Measurements from ENCODE around the gene PRKAB2. TPM values are rescaled to one million over a fixed set of nuclear protein-coding genes. Genes with fewer than 3 reads are reported as not detected.

Gene PRKAB2
- total and polyA plus RNA-seq, 4 experiments from 2014 or later = 1.8 to 24.5 (median 11.5) TPM

DNA sequence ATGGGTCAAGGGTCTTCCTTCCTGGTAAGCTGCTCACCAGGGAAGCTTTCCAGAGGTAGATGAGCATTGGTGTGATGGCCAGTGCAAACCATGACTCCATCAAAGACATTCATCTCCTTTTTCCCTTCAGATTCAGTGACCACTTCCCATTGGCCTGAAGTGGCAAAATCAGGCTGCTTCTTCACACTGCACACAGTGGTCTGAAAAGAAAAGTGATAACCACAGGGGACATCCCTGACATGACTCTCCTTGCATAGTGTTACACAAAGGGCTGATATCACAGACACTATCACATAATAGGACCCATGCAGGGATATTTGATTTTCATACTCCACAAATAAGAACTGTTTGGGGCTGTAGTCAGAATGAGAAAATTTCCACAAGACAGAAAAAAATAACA lies 41.0 kb upstream of the PRKAB2 start:
- peak overlapping the region in 1 of 7 donors; percentile 13 for H3K27ac Mint-ChIP-seq
- peaks cover 0 to 1% (median 0%) of the 10 kb centered on the region in 8 donors for H3K9me3 Mint-ChIP-seq
- no peaks in the 10 kb centered on the region for H3K27me3 ChIP-seq (ENCODE audit: insufficient read depth, low read length)
- intact Hi-C loops (cut with micrococcal nuclease) = no loop called here
- H3K27me3 Mint-ChIP-seq = no peaks in the 10 kb centered on the region
- no peaks in the 10 kb centered on the region for H3K36me3 ChIP-seq (ENCODE audit: insufficient read depth, low read length)
- ChIA-PET POLR2A (ENCODE audit: partially characterized antibody) (no interaction called here), CTCF (ENCODE audit: partially characterized antibody) (no interaction called here)
- no peak for DNase-seq
- H3K9me3 ChIP-seq (ENCODE audit: control insufficient read depth in 1 of 2, low read length in 2 of 2) = no peaks in the 10 kb centered on the region
- no peak overlapping the region for H3K4me3 Mint-ChIP-seq
- no peaks in the 10 kb centered on the region for H3K4me1 ChIP-seq (ENCODE audit: insufficient read depth, low read length)
- H3K4me1 Mint-ChIP-seq = no peaks in the 10 kb centered on the region
- H3K27ac ChIP-seq (ENCODE audit: low read depth, low read length) = no peak overlapping the region
- no peak overlapping the region for H3K4me3 ChIP-seq (ENCODE audit: low read length in 2 of 2)
- peaks cover 3 to 5% of the 10 kb centered on the region in 2 donors for H3K36me3 Mint-ChIP-seq

DNA sequence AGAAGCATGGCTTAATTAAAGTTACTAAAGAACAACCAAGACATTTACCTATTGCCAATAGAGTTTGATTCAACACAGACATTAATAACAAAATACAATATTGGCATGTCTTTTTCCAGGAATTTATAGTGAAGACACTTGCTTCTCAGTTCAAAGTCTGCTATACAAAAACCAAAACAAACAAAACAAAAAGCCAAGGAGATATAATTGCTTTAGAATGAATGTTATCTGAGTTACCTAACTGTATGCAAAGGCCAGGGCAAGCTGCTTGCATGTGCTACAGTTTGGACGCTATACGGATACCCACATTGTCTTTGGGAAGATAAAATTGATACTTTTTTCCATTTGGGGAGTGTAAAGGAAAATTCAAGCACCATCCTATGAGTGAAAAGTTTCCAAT lies 39.3 kb upstream of the PRKAB2 start:
- Mint-ChIP-seq H3K36me3 (peaks cover 3 to 17% of the 10 kb centered on the region in 2 donors), H3K27me3 (no peaks in the 10 kb centered on the region), H3K4me1 (no peaks in the 10 kb centered on the region), H3K4me3 (no peak overlapping the region), H3K9me3 (peaks cover 0 to 2% (median 0%) of the 10 kb centered on the region in 8 donors), H3K27ac (no peak overlapping the region)
- Histone ChIP-seq H3K27ac (ENCODE audit: low read depth, low read length) (no peak overlapping the region), H3K9me3 (ENCODE audit: control insufficient read depth in 1 of 2, low read length in 2 of 2) (no peaks in the 10 kb centered on the region), H3K4me1 (ENCODE audit: insufficient read depth, low read length) (no peaks in the 10 kb centered on the region), H3K27me3 (ENCODE audit: insufficient read depth, low read length) (no peaks in the 10 kb centered on the region), H3K4me3 (ENCODE audit: low read length in 2 of 2) (no peak overlapping the region), H3K36me3 (ENCODE audit: insufficient read depth, low read length) (no peaks in the 10 kb centered on the region)
- ChIA-PET CTCF (ENCODE audit: partially characterized antibody) (no interaction called here), POLR2A (ENCODE audit: partially characterized antibody) (no interaction called here)
- intact Hi-C loops (cut with micrococcal nuclease) = no loop called here
- no peak for DNase-seq

DNA sequence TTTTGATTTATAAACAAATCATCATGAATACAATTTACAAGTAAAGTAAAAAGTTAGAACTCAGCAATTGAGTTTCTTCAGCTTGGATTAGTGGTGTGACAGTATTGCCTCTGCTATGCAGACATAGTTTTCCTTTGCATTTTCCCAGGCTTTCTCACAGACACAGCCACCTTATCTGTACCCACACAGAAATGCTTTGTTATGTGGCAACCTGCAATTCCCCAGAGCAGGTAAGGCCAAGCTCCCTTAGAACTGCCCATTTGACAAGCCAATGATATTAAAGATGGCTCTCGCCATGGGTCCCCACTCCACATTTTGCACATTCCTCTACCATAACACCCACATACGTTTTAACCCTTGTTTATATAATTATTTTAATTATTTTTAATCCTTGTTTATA lies 38.7 kb upstream of the PRKAB2 start:
- H3K9me3 Mint-ChIP-seq = peaks cover 0 to 2% (median 0%) of the 10 kb centered on the region in 8 donors
- CTCF ChIA-PET (ENCODE audit: partially characterized antibody) = no interaction called here

DNA sequence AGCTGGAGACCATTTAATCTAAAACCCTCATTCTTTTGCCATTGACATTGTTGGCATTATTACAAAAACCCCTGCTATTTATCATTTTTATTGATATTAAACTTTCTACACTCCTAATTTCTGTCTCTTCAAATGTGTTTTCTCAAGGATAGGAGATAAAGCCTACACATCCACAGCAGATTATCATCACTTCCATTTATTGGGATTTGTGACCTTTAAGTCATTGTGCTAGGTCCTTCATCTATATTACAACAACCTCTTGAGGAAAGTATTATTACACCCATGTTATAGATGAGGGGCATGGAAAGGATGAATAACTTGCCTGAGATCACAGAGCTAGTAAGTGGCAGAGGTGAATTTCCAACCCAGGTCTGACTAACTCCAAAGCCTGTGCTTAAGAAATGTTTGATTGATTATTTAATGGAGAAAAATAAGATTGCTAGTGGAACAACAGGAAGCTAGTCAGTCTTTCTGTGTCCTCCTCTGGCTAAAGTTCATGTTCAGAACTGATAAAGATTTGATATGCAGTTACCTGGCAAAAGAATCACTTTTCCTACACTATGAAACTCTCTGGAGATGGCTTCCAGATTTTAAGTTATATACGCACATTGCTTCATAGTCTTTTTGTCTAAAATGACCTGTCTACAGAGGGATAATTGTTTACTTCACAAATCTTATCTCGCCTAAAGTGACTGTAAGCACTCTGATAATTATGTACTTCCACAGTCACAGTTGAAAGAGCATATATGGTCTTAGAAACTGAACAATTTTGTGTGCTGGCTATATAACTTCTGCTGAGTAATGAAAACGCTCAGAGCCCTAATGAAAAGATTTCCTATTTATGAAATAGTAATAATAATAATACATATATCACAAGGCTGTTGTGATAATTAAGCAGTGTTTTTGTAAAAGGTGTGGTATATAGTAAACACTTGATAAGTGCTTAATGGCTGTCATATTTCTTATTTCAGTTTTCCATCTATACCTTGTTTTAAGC lies 37.9 kb upstream of the PRKAB2 start:
- DNase-seq = no peak
- Histone ChIP-seq H3K36me3 (ENCODE audit: insufficient read depth, low read length) (no peaks in the 10 kb centered on the region), H3K9me3 (ENCODE audit: control insufficient read depth in 1 of 2, low read length in 2 of 2) (no peaks in the 10 kb centered on the region), H3K27me3 (ENCODE audit: insufficient read depth, low read length) (no peaks in the 10 kb centered on the region), H3K4me1 (ENCODE audit: insufficient read depth, low read length) (no peaks in the 10 kb centered on the region), H3K4me3 (ENCODE audit: low read length in 2 of 2) (no peak overlapping the region), H3K27ac (ENCODE audit: low read depth, low read length) (no peak overlapping the region)
- Mint-ChIP-seq H3K4me3 (no peak overlapping the region), H3K27ac (no peak overlapping the region), H3K27me3 (no peaks in the 10 kb centered on the region), H3K9me3 (peaks cover 0 to 2% (median 0%) of the 10 kb centered on the region in 8 donors), H3K36me3 (peaks cover 3 to 17% of the 10 kb centered on the region in 2 donors), H3K4me1 (no peaks in the 10 kb centered on the region)
- intact Hi-C loops (cut with micrococcal nuclease) = no loop called here
- ChIA-PET POLR2A (ENCODE audit: partially characterized antibody) (no interaction called here), CTCF (ENCODE audit: partially characterized antibody) (no interaction called here)

More for the DNA sequence above, 38.7 kb upstream of the PRKAB2 start:
- intact Hi-C loops (cut with micrococcal nuclease) = no loop called here
- no peaks in the 10 kb centered on the region for H3K4me1 Mint-ChIP-seq
- Histone ChIP-seq H3K4me1 (ENCODE audit: insufficient read depth, low read length) (no peaks in the 10 kb centered on the region), H3K9me3 (ENCODE audit: control insufficient read depth in 1 of 2, low read length in 2 of 2) (no peaks in the 10 kb centered on the region), H3K36me3 (ENCODE audit: insufficient read depth, low read length) (no peaks in the 10 kb centered on the region), H3K4me3 (ENCODE audit: low read length in 2 of 2) (no peak overlapping the region), H3K27me3 (ENCODE audit: insufficient read depth, low read length) (no peaks in the 10 kb centered on the region), H3K27ac (ENCODE audit: low read depth, low read length) (no peak overlapping the region)
- POLR2A ChIA-PET (ENCODE audit: partially characterized antibody) = no interaction called here
- H3K4me3 Mint-ChIP-seq = no peak overlapping the region
- DNase-seq = no peak
- H3K27ac Mint-ChIP-seq = no peak overlapping the region
- H3K36me3 Mint-ChIP-seq = peaks cover 3 to 17% of the 10 kb centered on the region in 2 donors
- no peaks in the 10 kb centered on the region for H3K27me3 Mint-ChIP-seq

DNA sequence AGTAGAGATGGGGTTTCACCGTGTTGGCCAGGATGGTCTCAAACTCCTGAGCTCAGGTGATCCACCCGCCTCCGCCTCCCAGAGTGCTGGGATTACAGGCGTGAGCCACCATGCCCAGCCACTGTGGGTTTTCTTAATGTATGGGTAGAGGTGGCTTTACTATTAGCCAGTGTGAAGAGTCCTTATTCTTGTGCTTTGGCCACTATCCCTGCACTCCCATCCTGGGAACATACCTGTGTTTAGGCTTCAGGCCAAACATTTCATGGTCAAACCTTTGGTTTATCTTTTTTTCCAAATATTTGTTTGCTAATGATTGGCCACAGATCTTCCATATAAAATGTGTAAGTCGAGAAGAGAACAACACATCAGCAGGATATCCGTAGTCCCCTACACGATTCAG lies 36.3 kb upstream of the PRKAB2 start:
- Histone ChIP-seq H3K9me3 (ENCODE audit: control insufficient read depth in 1 of 2, low read length in 2 of 2) (no peaks in the 10 kb centered on the region), H3K27me3 (ENCODE audit: insufficient read depth, low read length) (no peaks in the 10 kb centered on the region), H3K36me3 (ENCODE audit: insufficient read depth, low read length) (no peaks in the 10 kb centered on the region), H3K27ac (ENCODE audit: low read depth, low read length) (no peak overlapping the region), H3K4me1 (ENCODE audit: insufficient read depth, low read length) (no peaks in the 10 kb centered on the region), H3K4me3 (ENCODE audit: low read length in 2 of 2) (no peak overlapping the region)
- Mint-ChIP-seq H3K27me3 (no peaks in the 10 kb centered on the region), H3K9me3 (peaks cover 0 to 2% (median 0%) of the 10 kb centered on the region in 8 donors), H3K27ac (no peak overlapping the region), H3K4me3 (no peak overlapping the region), H3K36me3 (peaks cover 6 to 28% of the 10 kb centered on the region in 2 donors), H3K4me1 (no peaks in the 10 kb centered on the region)
- POLR2A ChIA-PET (ENCODE audit: partially characterized antibody) = no interaction called here
- CTCF ChIA-PET (ENCODE audit: partially characterized antibody) = interaction anchor here (0.9 kb wide), 1 partner anchor 28 kb away, joined by 3 read pairs; no protein-coding TSS in a partner anchor
- no peak for DNase-seq
- intact Hi-C loops (cut with micrococcal nuclease) = no loop called here

DNA sequence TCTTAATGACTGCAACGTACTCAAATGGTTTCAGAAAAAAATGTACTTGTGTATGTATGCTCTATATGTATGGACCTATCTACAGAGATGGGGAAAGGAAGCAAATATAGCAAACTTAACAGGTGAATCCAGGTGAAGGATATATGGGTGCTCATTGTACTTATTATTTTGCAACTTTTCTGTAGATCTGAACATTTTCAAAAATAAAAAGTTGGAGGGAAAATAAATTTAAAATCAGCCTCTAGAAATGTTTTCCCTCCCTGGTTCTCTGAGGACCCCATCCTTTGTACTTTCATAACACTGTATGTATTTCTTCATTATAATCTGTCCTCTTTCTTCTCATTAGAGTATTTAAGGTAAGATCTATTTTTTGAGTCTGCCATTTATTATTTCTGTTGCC lies 34.9 kb upstream of the PRKAB2 start:
- H3K36me3 ChIP-seq (ENCODE audit: insufficient read depth, low read length) = no peaks in the 10 kb centered on the region
- no peak overlapping the region for H3K27ac ChIP-seq (ENCODE audit: low read depth, low read length)
- H3K4me3 ChIP-seq (ENCODE audit: low read length in 2 of 2) = no peak overlapping the region
- H3K27ac Mint-ChIP-seq = no peak overlapping the region
- H3K27me3 Mint-ChIP-seq = no peaks in the 10 kb centered on the region
- H3K4me1 Mint-ChIP-seq = no peaks in the 10 kb centered on the region
- H3K9me3 ChIP-seq (ENCODE audit: control insufficient read depth in 1 of 2, low read length in 2 of 2) = no peaks in the 10 kb centered on the region
- intact Hi-C loops (cut with micrococcal nuclease) = no loop called here
- H3K9me3 Mint-ChIP-seq = peaks cover 0 to 2% (median 0%) of the 10 kb centered on the region in 8 donors
- peaks cover 6 to 37% of the 10 kb centered on the region in 2 donors for H3K36me3 Mint-ChIP-seq
- CTCF ChIA-PET (ENCODE audit: partially characterized antibody) = no interaction called here
- POLR2A ChIA-PET (ENCODE audit: partially characterized antibody) = no interaction called here
- no peak for DNase-seq
- no peaks in the 10 kb centered on the region for H3K27me3 ChIP-seq (ENCODE audit: insufficient read depth, low read length)
- H3K4me3 Mint-ChIP-seq = no peak overlapping the region
- no peaks in the 10 kb centered on the region for H3K4me1 ChIP-seq (ENCODE audit: insufficient read depth, low read length)

DNA sequence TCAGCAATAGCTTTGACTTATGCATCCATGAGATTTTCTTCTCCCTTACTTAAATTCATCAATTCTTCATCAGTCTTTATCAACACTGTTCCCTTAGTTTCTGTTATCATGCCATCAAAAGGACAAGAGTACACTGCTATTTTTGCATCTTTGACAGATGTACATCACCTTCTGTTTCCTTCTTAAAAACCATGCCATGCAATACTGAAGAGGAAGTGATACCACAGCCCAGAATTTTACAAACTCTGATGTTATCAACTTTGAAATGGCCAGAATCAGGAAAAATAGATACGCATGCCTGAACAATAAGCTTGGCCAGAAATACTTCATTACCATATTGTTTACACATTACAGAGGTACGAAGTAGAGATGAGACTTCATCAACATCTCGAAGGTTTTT lies 31.8 kb upstream of the PRKAB2 start:
- Mint-ChIP-seq H3K27me3 (no peaks in the 10 kb centered on the region), H3K4me1 (peaks cover 0 to 1% (median 0%) of the 10 kb centered on the region in 4 donors), H3K36me3 (peaks cover 3 to 32% of the 10 kb centered on the region in 2 donors), H3K27ac (no peak overlapping the region), H3K4me3 (no peak overlapping the region), H3K9me3 (peaks cover 0 to 2% (median 0%) of the 10 kb centered on the region in 8 donors)
- no peaks in the 10 kb centered on the region for H3K27me3 ChIP-seq (ENCODE audit: insufficient read depth, low read length)
- intact Hi-C loops (cut with micrococcal nuclease) = no loop called here
- no peak for DNase-seq
- H3K9me3 ChIP-seq (ENCODE audit: control insufficient read depth in 1 of 2, low read length in 2 of 2) = no peaks in the 10 kb centered on the region
- CTCF ChIA-PET (ENCODE audit: partially characterized antibody) = no interaction called here
- POLR2A ChIA-PET (ENCODE audit: partially characterized antibody) = no interaction called here
- no peak overlapping the region for H3K27ac ChIP-seq (ENCODE audit: low read depth, low read length)
- H3K36me3 ChIP-seq (ENCODE audit: insufficient read depth, low read length) = no peaks in the 10 kb centered on the region
- no peaks in the 10 kb centered on the region for H3K4me1 ChIP-seq (ENCODE audit: insufficient read depth, low read length)
- H3K4me3 ChIP-seq (ENCODE audit: low read length in 2 of 2) = no peak overlapping the region
